ENCODE results near the gene GTF2H1.

GRCh38 chr11:18358646-18359045 is 36.3 kb downstream of the GTF2H1 start:
- TF ChIP-seq CTCF (IDR thresholded peaks at IDR 0.05 in 8 of 11, conservative IDR thresholded peaks at IDR 0.05 in 3 of 11) (no peak), POLR2A (IDR thresholded peaks at IDR 0.05) (no peak), POLR2AphosphoS5 (IDR thresholded peaks at IDR 0.05) (no peak)
